GM20000 (cell line): ENCODE data around the gene SPECC1L.
"Not testable (repeated sequence)": the region's sequence is repeated elsewhere in the genome, so short reads cannot be mapped to it uniquely, and the experiment has no call there.

Experiments used
- DNase-seq: peaks from one replicate; pipeline ENCODE4 v3.0.0; 2012; ENCODE audit warnings: low spot score
- CTCF ChIP-seq: IDR thresholded peaks from 2 replicates; pipeline ENCODE4 v1.5.1; 2012; ENCODE audit warnings: mild to moderate bottlenecking, control low read depth; ENCODE audit errors: extremely low read depth, missing control alignments

Gene SPECC1L

GRCh38 chr22:24265734-24266133 lies 4.9 kb upstream of the SPECC1L start:
- no peak for DNase-seq

GRCh38 chr22:24266495-24266894 lies 4.1 kb upstream of the SPECC1L start:
- not testable (repeated sequence) for DNase-seq

More at GRCh38 chr22:24265734-24266133, 4.9 kb upstream of the SPECC1L start:
- no peak for TF ChIP-seq CTCF

GRCh38 chr22:24271386-24271854 lies 789 bp downstream of the SPECC1L start:
- no peak for DNase-seq
- TF ChIP-seq CTCF: no peak

GRCh38 chr22:24273031-24273430 lies 2.4 kb downstream of the SPECC1L start:
- not testable (repeated sequence) for DNase-seq

- DNase-seq: not testable (repeated sequence)
Measured at GRCh38 chr22:24273906-24274305, 3.3 kb downstream of the SPECC1L start.

- DNase-seq: not testable (repeated sequence)
Measured at GRCh38 chr22:24274696-24275405, 4.2 kb downstream of the SPECC1L start.

- DNase-seq: not testable (repeated sequence)
Measured at GRCh38 chr22:24280363-24280762, 9.7 kb downstream of the SPECC1L start.

GRCh38 chr22:24282401-24282800 lies 11.8 kb downstream of the SPECC1L start:
- no peak for DNase-seq
- TF ChIP-seq CTCF: no peak

- no peak for TF ChIP-seq CTCF
- no peak for DNase-seq
Measured at GRCh38 chr22:24284747-24285203, 14.1 kb downstream of the SPECC1L start.

GRCh38 chr22:24285245-24285644 lies 14.6 kb downstream of the SPECC1L start:
- no peak for DNase-seq
- no peak for TF ChIP-seq CTCF

- DNase-seq: not testable (repeated sequence)
Measured at GRCh38 chr22:24287212-24287611, 16.6 kb downstream of the SPECC1L start.

- not testable (repeated sequence) for DNase-seq
Measured at GRCh38 chr22:24287801-24288200, 17.2 kb downstream of the SPECC1L start.
